ENCODE data around the gene CA14. TPM values are rescaled to one million over a fixed set of nuclear protein-coding genes. Genes with fewer than 3 reads are reported as not detected.
"Not testable (repeated sequence)": the region's sequence is repeated elsewhere in the genome, so short reads cannot be mapped to it uniquely, and the experiment has no call there.

The CA14 gene
- total RNA-seq, result 0.38 TPM
- long read RNA-seq, result 0 reads

GRCh38 chr1:150257624-150258585 is at the start of gene CA14:
Gene CA14, plus strand, starts transcription at chr1:150257774. Its CDS starts 355 bp downstream, at chr1:150258129.
- Histone ChIP-seq H3K36me3 (no peaks in the 10 kb centered on the region), H3K27ac (no peak within 1 kb of the TSS), H3K4me3 (no peak within 1 kb of the TSS), H3K4me1 (peaks cover 17% of the 10 kb centered on the region), H3K9me3 (no peaks in the 10 kb centered on the region), H3K27me3 (ENCODE audit: low read depth) (peaks cover 16% of the 10 kb centered on the region)
- intact Hi-C loops (cut with DNase I), result no loop called here
- ATAC-seq (no peak), DNase-seq (no peak)
- TF ChIP-seq CTCF (IDR thresholded peaks at IDR 0.05), result no peak

GRCh38 chr1:150208460-150208859 is 49.1 kb upstream of the CA14 start:
- H3K4me3 ChIP-seq; DNase-seq; H3K27ac ChIP-seq; intact Hi-C loops (cut with DNase I); ATAC-seq; H3K9me3 ChIP-seq; H3K36me3 ChIP-seq; H3K4me1 ChIP-seq; H3K27me3 ChIP-seq (ENCODE audit: low read depth): not testable (repeated sequence)

- Histone ChIP-seq H3K27ac (no peak overlapping the region), H3K27me3 (ENCODE audit: low read depth) (no peaks in the 10 kb centered on the region)
- no peak for ATAC-seq
Observed at GRCh38 chr1:150210091-150210490, 47.5 kb upstream of the CA14 start.

GRCh38 chr1:150210706-150211105 is 46.9 kb upstream of the CA14 start:
- H3K27ac ChIP-seq, result no peak overlapping the region
- intact Hi-C loops (cut with DNase I), result no loop called here
- H3K4me3 ChIP-seq, result no peak overlapping the region
- TF ChIP-seq CTCF (IDR thresholded peaks at IDR 0.05), result no peak
- no peak for ATAC-seq
- H3K36me3 ChIP-seq, result no peaks in the 10 kb centered on the region
- DNase-seq, result no peak
- H3K27me3 ChIP-seq (ENCODE audit: low read depth), result no peaks in the 10 kb centered on the region
- H3K4me1 ChIP-seq, result peaks cover 5% of the 10 kb centered on the region
- no peaks in the 10 kb centered on the region for H3K9me3 ChIP-seq

More at GRCh38 chr1:150210091-150210490, 47.5 kb upstream of the CA14 start:
- no peaks in the 10 kb centered on the region for H3K9me3 ChIP-seq
- peaks cover 5% of the 10 kb centered on the region for H3K4me1 ChIP-seq
- no peak for TF ChIP-seq CTCF (IDR thresholded peaks at IDR 0.05)
- H3K4me3 ChIP-seq, result no peak overlapping the region
- H3K36me3 ChIP-seq, result no peaks in the 10 kb centered on the region
- no peak for DNase-seq
- intact Hi-C loops (cut with DNase I), result no loop called here

GRCh38 chr1:150212070-150212469 is 45.5 kb upstream of the CA14 start:
- no peak for TF ChIP-seq CTCF (IDR thresholded peaks at IDR 0.05)
- Histone ChIP-seq H3K4me1 (peaks cover 5% of the 10 kb centered on the region), H3K36me3 (no peaks in the 10 kb centered on the region), H3K27me3 (ENCODE audit: low read depth) (no peaks in the 10 kb centered on the region), H3K27ac (no peak overlapping the region), H3K4me3 (no peak overlapping the region), H3K9me3 (no peaks in the 10 kb centered on the region)
- DNase-seq (no peak), ATAC-seq (no peak)
- intact Hi-C loops (cut with DNase I), result no loop called here

All from lower lobe of right lung (tissue), 2 donors.